Measurements from ENCODE around the gene PLEKHG4. TPM values are rescaled to one million over a fixed set of nuclear protein-coding genes. Genes with fewer than 3 reads are reported as not detected.
A peak's percentile ranks its signal among the peaks of the same experiment; 100 is the strongest.

PLEKHG4 gene, protein sequence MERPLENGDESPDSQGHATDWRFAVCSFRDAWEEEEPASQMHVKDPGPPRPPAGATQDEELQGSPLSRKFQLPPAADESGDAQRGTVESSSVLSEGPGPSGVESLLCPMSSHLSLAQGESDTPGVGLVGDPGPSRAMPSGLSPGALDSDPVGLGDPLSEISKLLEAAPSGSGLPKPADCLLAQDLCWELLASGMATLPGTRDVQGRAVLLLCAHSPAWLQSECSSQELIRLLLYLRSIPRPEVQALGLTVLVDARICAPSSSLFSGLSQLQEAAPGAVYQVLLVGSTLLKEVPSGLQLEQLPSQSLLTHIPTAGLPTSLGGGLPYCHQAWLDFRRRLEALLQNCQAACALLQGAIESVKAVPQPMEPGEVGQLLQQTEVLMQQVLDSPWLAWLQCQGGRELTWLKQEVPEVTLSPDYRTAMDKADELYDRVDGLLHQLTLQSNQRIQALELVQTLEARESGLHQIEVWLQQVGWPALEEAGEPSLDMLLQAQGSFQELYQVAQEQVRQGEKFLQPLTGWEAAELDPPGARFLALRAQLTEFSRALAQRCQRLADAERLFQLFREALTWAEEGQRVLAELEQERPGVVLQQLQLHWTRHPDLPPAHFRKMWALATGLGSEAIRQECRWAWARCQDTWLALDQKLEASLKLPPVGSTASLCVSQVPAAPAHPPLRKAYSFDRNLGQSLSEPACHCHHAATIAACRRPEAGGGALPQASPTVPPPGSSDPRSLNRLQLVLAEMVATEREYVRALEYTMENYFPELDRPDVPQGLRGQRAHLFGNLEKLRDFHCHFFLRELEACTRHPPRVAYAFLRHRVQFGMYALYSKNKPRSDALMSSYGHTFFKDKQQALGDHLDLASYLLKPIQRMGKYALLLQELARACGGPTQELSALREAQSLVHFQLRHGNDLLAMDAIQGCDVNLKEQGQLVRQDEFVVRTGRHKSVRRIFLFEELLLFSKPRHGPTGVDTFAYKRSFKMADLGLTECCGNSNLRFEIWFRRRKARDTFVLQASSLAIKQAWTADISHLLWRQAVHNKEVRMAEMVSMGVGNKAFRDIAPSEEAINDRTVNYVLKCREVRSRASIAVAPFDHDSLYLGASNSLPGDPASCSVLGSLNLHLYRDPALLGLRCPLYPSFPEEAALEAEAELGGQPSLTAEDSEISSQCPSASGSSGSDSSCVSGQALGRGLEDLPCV
- total RNA-seq, result 4.9 TPM

DNA sequence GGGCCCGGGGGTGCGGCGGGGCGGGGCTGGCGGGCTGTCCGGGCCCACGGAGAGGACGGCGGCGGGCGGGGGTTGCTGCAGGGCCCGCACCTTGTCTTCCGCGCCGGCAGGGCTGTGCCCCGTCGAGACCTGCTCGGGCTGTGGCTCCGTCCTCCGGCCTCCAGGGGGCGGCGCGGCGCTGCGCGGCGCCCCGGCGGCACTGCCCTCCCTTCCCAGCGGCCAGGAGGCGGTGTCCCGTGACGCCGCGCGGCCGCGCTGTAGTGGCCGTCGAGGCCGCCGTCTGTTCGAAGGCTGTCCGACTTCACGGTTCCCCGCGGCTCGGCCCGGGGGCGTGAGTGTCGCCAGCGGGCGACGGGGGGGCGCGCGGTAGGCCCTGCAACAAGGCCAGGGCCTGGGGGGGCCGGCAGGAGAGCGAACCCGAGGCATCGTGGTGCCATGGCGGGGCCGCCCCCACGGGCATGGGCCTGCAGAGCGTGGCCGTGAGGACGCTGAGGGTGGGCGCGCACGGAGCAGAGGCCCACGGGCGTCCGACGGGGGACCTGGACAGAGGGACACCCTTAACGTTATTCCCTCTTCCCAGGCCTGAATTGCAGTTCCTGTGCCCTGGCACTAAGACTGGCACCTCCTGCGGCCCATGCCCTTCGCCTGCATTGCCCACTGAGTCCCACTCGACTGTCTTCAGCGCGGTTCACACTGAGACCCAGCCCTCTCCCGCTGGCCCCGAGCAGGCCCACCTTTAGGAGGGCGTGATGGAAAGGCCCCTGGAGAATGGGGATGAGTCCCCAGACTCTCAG lies at the start of gene PLEKHG4:
PLEKHG4 (plus strand) TSS at position 237 of the 794 bp plus-strand sequence; CDS start at position 750, 513 bp downstream.
- peak; percentile 92 for ATAC-seq

DNA sequence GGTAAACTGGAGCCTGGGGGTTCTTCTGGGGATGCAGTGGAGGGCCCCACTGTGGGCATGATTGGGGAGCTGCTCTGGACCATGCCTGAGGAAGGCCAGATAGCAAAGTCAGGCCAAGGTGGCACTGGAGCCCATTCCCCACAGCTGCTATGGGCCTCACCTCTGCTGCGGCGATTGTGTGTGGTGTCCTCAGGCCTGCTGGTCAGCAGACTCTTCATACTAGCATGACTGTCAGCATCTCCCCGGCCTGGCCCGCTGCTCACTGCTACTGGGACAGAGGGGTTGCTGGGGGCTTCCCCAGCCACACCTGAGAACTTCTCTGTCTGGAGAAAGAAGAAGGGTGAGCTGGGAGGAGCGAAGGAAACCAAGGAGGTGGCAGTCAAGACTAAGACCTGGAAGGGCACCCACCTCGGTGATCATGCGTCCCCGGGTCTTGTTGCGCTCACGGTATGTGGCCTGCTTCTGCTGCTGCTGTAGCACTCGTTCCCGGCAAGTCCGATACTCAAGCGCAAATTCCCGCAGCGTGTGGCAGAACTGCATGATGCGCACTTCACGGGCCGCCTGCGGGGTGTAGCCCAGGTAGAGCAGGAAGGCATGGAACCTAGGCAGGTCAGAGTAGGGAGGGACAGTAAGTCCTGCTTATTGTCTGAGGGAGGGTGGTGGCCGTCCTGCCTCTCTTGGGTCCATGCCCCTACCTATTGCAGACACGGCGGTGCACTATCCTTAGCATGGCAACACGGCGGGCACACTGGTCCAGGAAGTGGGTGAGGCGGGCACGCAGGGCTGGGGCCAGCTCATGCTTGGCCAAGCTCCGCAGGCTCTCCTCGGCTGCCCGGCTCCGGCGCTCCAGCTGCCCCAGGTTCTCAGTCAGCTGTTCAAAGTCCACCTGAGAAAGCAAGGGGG lies 49.2 kb upstream of the PLEKHG4 start:
- no peak for ATAC-seq

DNA sequence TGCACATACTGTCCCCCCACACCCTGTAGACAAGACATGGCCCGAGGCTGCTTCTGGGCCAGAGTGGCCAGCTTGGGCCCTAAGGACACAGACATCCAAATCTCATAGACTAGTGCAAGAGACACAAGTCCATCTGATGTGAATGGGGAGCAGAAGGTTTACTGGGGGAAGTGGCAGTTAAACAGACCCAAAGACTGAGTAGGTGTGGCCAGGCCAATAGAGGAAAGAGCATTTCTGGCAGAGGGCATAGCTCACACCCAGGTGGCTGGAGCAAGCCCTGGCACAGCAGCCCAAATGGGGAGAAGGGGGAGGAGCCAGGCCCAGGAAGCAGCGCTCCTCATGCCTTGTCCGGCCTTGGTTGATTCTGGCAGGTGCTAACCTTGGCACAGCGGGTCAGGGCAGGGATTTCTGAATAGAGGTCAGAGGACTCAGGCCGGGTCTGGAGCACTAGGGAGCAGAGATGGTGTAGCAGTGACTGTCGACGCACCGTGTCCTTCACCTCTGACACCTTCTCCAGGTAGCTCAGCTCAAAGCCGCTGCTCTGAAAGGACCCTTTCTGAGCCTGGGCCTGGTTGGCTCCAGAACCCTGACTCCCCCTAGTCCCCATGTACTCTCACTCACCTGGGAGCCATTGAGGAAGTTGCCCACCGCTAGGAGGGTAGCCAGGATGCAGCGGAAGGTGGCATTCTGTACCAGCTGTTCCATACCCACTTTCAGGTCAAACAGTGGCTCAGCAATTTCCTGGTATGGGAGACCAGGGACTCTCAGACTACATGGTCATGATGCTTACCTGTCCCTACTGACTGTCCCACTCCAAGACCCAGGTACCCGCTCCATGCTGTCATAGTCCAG lies 48.3 kb upstream of the PLEKHG4 start:
- no peak for ATAC-seq

DNA sequence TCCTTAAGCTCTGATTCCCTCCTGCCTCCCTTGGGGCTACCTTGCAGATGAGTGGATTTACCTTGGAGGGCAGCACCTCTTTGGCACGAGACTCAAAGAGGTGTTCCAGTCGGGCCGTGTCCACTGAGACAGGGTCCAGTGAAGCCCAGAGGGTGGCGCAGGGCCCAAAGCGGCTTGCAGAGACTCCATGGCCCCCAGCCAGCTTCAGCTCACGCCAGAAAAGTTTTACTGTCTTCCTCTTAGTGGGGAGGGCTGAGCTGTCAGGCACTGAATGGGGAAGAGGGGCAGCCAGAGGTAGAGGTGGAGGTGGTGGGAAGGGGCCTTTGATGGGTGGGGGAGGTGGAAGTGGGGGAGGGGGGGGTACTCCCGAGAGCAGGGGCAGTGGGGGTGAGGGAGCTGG lies 45.7 kb upstream of the PLEKHG4 start:
- no peak for ATAC-seq

DNA sequence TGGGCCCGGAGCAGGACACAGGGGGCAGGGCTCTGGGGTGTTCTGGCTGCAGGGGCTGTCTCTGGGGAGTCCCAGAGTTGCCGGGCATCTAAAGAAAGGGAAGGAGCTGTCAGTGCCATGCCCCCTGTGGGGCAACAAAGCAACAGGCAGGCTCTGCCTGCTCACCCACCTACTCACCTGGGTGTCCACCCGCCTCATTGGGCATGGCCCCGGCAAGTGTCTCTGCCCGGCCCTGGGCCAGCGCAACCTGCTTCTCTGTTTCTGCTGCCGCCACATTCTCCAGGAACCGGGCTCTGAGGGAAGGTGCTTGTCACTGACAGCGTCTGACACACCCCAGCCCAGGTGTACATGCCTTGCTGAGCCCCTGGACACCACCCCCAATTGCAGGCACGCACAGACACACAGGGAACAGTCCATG lies 45.1 kb upstream of the PLEKHG4 start:
- no peak for ATAC-seq

DNA sequence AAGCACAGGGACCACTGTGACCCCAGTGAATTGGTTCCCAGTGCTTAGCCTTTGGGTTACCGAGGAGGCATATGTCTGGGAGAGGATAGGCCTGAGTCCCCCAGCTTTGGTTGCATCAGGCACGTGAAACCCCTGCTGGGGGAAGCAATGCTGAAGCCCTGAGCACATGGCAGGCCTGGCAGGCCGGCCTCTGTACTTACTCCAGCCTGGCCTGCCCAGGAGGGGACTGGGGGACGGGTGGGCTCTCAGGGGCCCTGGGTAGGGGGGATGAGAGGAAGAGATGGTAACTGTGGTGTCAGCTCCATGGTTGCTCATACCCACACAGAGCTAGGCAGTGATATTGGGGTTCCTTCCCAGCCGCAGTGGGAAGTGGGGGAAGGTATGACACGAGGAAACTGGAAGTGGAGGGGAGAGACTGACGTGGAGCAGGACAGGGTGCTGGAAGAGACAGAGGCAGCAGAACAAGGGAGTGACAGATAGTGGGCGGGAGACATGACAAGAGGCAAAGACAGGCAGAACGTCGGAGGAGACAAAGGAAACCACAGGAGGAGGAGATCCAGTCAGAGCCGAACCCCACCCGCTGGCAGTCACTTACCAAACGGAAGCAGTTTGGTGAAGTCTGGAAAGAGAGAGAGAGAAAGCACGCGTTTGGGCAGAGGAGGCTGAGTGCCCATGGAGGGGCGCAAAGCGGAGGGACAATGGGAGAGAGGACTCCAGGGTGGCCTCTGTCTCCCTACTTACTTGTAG lies 43.3 kb upstream of the PLEKHG4 start:
- peak; percentile 46 for ATAC-seq

DNA sequence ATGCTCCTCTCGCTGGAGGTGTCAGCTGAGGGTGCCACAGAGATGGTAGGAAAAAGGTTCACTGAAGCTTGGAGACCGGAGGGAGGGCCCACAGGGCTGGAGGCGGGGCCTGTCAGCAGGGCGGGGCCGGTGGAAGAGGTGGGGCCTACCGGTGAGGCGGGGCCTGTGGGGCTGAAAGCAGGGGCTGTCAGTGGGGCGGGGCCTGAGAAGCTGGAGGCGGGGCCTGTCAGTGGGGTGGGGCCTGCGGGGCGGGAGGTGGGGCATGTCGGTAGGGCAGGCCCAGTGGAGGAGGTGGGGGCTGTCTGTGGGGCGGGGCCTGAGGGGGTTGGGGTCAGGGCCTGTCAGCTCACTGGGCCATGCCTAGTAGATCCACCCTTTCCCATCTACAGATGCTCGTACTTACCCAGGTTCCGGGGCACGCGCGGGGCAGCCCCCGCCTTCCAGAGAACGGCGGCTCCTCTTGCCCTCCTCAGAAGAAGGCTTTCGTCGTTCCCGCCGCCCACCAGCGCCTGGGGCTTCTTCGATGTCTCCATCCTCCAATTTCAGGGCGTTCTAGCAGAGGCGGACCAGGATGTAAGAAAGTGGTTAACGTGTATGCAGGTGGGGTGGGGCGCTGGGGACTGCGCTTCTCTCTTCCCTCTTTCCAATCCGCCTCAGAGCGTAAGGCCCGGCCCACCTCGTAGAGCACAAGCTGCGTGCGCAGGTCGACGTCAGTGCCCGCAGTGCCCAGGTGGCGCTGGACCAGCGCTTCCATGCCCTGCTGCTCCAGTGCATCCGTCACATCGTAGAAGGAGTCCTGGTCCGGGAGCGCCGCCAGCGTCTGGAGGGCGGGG lies 42.6 kb upstream of the PLEKHG4 start:
- peak; percentile 43 for ATAC-seq

DNA sequence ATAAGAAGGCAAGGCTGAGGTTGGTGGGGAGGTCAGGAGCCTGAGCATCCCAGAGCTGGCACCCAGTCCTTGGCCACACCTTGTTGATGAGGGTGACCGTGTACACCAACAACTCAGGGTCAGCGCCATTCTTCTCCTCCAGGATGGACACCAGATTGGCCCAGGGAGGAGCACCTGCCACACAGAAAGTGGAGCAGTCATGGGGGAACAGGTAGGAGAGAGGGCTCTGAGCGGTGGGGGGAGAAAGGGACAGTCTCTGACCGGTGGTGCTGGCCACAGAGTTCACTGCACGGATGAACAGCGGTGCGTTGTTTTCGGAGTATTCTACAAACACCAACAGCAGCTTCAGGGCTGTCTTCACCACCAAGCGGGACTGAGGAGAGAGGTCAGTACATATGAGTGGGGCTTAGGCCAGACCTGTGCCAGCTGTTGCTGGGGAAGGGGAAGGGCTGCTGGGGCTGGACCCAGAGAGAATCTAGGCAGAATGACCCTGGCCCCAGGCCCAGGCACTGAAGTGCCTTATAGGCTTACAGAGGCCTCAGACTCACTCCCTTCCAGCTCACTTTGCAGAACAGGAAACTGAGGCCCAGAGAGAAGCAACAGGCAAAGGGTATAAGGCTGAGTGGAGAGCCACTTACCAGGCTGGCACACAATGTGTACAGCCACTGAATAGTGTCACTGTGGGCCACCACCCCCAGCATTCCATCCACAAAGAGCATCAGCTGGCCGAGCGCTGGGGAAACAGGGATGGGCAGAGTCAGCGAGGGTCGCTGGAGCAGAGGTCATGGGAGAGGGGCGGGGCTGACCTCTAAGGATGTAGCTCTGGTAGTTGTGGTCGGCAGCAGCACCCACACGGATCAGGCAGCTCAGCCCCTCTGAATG lies 41.7 kb upstream of the PLEKHG4 start:
- no peak for ATAC-seq

DNA sequence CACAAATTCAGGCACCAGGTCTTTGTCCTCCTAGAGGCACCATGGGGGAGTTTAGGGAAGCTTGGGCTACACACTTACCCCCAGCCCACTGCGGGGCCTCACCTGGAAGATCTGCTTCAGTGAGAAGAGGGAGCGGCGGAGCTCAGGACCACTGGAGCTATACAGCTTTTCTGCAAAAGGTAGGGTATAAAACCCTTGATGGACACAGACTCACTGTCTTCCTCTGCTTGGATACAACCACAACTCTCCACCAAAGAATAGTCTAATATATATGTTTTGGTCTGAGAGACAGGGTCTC lies 41.1 kb upstream of the PLEKHG4 start:
- ATAC-seq, result no peak

DNA sequence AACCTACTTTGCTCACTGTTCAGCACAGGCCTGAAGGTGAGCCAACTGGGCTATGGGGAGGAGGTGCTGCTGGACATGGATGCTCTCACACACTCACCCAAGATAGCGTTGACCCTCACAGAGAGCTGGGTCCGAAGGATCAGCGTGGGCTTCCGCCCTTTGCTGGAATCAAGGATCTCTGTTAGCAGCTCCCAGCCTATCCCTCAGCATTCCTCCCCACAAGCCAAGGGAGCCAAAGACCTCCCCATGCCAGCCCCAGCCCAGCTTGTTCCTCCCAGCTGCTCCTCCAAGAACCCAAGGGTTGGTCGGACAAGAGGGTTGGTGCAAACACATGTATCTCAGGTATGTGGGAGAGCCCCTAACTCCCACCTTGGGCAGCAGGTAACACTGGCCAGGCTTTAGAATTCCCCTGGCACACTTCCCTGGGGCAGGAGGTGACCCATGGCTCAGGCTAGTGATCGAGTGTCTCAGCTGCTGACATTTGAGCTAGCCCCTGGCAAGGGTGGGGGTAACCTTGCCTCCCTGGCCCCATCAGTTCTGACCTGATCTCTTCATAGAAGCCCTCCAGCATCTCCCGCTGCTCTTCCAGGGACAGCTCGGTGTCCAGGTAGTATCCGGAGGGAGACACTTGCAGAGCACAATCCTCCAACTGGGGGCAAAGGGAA lies 40.4 kb upstream of the PLEKHG4 start:
- ATAC-seq, result no peak

DNA sequence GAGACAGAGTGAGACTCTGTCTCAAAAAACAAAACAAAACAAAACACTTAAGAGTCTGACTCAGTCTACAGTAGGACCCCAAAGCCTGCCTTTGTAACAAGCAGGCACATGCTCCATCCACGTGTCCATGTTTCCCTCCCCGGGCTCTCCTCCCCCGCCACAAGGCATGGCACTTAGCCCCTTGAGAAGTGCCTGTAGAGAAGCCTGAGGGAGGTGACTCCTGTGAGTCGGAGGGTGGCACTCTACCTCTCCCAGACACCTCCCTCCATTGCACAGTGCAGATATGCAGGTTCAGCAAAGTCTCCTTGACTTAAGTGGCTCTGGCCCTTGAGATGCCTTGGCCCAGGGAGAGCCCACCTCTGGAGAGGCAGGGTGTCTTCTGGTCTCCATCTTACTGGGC lies 38.8 kb upstream of the PLEKHG4 start:
- no peak for ATAC-seq

DNA sequence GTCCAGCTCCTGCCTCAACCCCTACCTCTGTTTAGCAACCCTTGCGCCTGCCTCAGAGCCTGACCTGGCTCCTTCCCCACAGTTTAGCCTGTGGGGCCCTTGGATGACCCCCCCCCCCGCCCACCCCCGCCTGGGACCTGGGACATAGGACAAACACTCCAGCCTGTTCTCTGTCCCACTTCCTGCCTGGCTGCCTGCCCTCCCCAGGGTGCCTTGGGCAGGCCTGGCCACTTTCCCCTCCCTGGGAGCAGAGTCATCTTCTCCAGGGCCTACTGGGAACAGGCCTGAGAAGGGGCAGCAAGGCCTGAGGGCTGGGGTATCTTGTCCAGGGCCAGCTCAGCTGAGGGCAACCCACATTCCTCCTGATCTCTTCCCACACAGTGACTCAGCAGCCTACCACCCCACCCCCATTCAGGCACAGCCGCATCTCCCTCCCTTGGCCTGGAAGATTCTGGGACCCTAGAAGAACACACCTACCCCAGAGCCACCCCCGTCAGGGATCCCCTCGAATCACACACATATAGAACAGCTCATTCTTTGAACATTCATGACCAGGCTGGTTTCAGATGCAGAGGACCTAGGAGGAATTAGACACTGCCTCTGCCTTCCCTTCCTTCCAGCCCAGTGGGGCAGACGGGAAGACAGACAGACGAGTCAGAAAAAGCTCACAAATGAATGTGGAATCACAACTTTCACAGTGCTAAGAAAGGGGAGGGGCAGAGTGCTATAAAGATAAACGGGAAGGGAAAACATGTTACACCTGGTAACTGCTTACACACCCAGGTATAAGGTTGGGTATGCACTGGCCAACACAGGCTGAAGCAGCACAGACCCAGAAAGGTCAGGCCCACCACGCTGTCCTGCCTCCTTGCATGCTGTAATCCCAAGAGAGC lies 38.1 kb upstream of the PLEKHG4 start:
- ATAC-seq, result peak; percentile 24

DNA sequence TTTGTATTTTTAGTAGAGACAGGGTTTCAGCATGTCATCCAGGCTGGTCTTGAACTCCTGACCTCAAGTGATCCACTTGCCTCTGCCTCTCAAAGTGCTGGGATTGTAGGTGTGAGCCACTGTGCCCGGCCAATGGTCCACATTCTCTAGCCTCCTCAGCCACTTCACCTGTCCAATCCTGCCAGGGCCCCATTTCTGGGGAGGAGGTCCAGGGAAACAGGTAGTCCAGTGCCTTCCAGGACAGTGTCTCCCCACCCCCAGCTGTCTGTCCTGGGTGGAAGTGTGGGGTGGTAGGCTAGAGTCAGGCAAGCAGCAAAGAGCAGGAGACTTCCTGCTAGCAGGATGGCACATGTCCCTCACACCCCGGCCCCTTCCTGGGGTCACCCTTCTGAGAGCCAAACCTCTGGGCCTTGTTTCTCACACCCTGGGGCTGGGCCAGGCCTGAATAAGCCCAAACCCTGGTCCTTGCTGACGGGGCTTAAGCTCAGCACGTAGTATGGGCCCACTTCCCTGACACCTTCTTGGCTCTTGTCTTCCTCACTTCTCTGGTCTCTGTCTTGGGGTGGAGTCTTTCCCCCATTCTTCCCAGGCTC lies 37.1 kb upstream of the PLEKHG4 start:
- ATAC-seq, result no peak

DNA sequence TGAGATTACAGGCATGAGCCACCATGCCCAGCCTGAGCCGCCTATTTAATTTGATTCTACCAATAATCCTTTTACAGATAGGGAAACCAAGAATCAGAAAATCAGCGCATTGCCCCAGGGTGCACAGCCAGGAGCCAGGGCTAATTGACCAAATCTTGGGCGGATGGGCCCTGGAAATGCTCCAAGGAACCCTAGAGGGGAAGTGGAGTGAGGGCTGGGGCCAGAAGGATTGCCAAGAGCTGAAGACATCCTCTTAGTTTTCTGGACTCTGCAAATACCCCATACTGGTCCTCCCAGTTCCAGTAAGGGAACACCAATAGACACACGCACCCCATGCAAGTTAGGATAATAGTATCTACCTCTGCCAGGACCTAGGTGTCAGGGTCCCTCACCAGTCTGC lies 35.9 kb upstream of the PLEKHG4 start:
- ATAC-seq, result no peak

DNA sequence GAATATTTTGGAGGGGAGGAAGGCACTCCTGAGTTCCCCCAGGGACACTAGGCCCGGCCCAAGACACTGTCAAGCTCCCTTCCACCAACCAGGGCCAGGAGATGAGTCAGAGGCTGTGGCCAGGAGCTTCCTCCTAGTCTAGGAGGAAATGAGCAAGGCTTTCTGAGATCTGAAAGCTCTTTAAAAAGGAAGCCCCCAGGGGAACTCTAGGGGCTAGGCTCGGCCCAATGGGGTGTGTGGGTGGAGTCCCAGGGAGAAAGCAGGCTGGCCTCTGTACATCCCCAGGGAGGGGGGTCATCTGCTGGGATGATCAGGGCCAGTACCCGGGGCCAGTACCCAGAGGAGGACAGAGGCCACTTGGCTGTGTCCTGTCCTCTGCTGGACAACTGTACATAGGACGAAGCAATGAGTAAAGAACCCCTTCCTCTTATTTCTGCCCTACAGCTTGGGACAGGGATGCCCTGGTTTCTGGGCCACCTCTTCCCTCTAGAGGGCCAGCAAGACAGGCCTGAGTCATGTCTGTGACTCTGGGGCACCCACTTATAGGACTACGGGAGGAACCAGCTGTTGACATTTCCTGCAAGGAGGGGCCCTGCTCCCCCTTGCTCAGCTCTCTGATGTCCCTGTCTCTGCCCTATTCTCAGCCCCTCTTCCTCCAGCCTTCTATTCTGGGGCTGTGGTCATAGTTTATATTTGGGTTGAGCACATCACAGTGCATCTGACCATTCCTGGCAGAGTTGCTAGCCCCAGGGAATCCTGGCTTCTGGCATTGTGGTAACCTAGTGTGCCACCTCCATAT lies 34.7 kb upstream of the PLEKHG4 start:
- peak; percentile 52 for ATAC-seq
